HG03097 (cell line): Measurements from ENCODE around the gene PARVB.
A peak's percentile ranks its signal among the peaks of the same experiment; 100 is the strongest.
"Not testable (repeated sequence)": the region's sequence is repeated elsewhere in the genome, so short reads cannot be mapped to it uniquely, and the experiment has no call there.

ENCODE experiments used
- ATAC-seq: cut with Tn5 transposase; IDR thresholded peaks from one replicate; pipeline ENCODE4 v1.9.1; 2021; ENCODE audit not compliant: unreplicated experiment, low FRiP score

The PARVB gene

DNA sequence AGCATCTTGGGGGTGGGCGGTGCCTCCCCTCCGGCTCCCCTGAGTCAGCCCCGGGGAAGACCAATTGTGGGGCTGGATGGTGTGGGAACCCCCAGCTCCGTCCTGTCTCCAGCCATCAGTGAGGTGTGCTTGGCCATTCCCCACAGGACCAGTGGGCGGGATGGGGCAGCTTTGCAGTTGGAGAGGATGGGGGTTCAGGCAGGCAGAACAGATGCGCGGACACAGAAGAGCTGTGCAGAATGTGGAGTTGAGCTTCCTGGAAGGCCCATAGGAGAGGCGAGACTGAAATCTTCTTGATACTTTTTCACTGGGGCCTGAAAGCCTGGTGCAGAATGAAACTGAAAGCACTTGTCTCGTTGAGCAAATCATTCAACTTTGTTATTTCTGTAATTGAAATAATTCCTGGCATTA, 23.8 kb downstream of the PARVB start:
- ATAC-seq: no peak

GRCh38 chr22:44049486-44050231, 25.6 kb downstream of the PARVB start:
- ATAC-seq: no peak

DNA sequence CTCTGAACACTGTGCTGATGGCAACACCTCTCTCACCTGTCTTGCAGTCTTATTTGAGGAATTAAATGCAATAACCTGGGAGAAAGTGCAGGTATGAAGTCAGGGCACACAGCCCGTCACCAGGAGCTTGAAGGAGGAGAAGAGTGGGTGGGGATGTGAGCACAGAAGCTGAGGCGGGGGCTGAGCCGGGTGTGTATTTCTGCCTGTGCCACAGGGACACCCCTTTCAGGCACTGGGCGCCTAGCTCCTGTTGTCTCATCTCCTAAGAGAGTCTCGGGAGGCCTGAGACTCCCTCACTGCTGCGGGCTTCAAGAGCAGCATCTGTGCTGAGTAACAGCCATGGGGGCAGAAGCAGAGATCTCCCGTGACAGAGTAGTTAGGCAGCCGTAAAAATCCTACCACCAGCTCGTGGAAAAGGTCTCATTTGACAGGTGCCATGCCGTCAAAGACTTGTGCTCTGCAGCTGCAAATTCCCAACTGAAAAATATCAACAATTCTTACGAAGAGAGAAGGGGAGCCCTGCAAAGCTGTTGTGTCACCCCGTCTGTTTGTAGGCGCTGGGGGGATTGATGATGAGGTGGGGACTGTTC, 26.8 kb downstream of the PARVB start:
- no peak for ATAC-seq

GRCh38 chr22:44051358-44051757, 27.3 kb downstream of the PARVB start:
- ATAC-seq: no peak

DNA sequence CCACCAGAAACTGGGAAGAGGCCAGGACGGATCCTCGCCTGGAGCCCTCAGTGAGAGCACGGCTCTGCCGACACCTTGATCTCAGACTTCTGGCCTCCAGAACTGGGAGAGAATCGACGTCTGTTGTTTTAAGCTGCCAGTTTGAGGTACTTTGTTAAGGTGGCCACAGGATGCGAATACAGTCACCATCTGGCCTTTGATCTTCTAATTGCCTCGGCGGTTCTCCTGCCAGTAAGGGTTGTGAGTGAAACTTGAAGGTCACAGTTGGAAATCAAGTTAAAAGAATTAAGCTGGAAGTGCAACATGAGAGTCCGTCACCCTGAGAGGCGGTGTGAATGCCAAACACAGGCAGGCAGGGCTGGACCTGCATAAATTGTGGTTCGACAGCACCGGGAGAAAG, 27.9 kb downstream of the PARVB start:
- no peak for ATAC-seq

GRCh38 chr22:44055805-44056204, 31.7 kb downstream of the PARVB start:
- ATAC-seq: no peak

GRCh38 chr22:44056649-44057048, 32.5 kb downstream of the PARVB start:
- ATAC-seq: not testable (repeated sequence)

DNA sequence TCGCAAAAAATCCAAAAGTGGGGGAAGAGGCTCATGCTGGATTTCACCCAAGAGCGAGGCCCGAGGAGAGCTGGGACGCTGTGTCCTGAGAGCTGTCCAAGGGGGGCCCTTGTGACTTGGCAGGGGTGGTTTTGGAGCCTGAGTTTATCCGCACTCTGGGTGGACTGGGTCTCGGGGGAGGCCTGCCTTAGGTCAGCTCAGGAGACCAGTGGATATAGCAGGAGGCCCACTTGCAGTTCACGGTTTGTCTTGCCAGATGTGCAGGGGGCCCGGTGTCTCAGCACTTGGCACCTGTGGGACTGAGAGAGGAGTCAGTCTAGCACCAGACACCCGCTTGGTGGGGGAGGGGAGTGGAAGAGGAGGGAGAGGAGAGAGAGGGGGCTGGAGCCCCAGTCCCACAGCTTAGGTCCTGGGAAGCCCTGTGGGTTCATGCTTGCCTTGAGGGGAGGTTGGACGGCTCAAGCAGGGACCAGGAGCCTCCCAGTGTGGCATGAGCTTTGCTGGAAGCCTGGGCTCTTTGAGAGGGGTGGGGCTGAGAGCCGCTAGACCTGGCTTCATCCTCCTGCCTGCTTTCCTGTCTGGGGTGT, 33.4 kb downstream of the PARVB start:
- no peak for ATAC-seq

- ATAC-seq: no peak
Measured at GRCh38 chr22:44063462-44064371, 39.6 kb downstream of the PARVB start.

DNA sequence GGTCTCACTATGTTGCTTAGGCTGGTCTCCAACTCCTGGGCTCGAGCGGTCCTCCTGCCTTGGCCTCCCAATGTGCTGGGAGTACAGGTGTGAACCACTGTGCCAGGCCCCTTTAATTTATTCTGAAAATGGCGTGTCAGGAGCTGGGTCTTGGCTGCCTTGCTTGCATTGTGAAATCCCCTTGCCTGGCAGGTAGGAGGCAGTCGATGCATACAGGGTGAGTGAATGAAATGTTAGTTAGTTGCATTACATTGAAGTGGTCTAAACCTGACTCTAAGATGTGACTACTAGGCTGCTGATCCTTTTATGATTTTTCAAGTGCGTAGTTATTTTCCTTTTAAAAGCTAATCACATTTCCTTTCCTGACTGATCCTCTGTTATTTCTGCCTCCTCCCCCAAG, 42.9 kb downstream of the PARVB start:
- no peak for ATAC-seq

GRCh38 chr22:44067901-44068300, 43.8 kb downstream of the PARVB start:
- ATAC-seq: no peak

GRCh38 chr22:44068422-44069191, 44.5 kb downstream of the PARVB start:
- ATAC-seq: peak; percentile 70

GRCh38 chr22:44070029-44070428, 45.9 kb downstream of the PARVB start:
- ATAC-seq: no peak

GRCh38 chr22:44071781-44072326, 47.8 kb downstream of the PARVB start:
- ATAC-seq: no peak

DNA sequence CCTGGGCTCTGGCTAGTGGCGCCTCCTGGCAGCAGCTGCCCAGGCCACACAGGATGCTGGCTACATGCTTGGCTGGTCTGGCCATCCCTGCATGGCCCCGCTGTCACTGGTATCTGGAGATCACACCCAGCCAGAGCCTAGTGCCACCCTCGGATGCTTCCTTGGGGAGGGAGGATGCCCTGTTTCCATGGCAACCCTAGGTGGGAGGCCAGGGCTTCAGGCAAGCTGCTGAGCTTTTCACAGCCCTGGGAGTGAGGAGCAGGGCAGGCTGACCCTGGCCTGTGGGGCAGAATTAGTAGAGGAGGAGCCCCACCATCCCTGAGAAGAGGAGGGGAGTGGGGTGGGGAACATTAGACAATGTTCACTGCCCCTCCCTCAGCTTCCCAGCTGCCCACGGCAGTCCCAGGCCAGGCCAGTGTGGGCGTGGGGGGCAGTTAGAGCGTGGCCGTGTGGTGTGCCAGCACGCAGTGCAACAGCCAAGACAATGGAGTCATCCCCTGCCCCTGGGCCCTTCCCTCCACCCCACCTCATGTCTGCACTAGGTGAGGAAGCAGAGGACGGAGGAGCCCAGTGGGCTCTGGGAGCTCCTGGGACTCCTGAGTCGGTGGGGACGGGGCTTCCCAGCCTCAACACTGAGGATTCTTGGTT, 50.4 kb downstream of the PARVB start:
- no peak for ATAC-seq

GRCh38 chr22:44075022-44075421, 50.9 kb downstream of the PARVB start:
- no peak for ATAC-seq

DNA sequence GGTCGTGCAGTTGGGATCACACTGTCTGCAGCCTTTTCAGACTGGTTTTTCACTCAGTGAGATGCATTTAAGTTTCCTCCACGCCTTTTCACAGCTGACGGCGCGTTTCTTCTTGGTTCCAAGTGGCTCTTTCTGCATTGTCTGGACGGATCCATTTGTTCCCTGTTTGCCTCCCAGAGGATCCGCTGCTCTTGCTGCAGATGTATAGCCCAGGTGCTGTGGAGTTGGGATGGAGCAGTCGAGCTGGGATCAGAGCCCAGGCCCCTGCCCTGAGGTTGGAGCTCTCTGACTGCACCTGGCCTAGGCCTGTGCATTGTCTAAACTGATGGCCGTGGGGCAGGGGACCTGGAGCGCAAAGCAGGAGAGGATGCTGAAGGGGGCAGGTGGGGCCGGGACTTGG, 51.6 kb downstream of the PARVB start:
- ATAC-seq: no peak

- no peak for ATAC-seq
Measured at GRCh38 chr22:44076825-44077224, 52.7 kb downstream of the PARVB start.
